HG03196 (cell line): Measurements from ENCODE around the gene NRG2.

Experiments used
- ATAC-seq: cut with Tn5 transposase; IDR thresholded peaks from one replicate; pipeline ENCODE4 v1.9.1; 2021; ENCODE audit not compliant: unreplicated experiment

NRG2 gene

GRCh38 chr5:139799359-139799758 is 243.7 kb downstream of the NRG2 start:
- no peak for ATAC-seq

DNA sequence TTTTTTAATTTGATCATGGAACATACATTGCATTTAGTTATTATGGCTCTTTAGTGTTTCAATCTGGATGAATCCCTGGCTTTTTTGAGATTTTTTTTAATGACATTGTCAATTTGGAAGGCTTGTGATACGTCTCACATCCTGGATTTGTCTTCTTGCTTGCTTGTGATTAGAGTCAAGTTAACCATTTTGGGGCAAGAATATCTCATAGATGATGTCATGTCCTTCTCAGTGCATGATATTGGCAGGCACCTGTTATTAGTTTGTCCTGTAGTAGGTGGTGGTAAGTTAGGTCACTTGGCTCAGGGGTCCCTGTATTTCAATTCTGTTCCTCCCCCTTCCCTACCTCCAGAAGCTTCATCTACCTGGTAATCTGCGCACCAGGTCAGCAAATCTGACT is 244.2 kb downstream of the NRG2 start:
- ATAC-seq: no peak

- ATAC-seq: no peak
These were observed 245.1 kb downstream of the NRG2 start for GRCh38 chr5:139797856-139798510.

DNA sequence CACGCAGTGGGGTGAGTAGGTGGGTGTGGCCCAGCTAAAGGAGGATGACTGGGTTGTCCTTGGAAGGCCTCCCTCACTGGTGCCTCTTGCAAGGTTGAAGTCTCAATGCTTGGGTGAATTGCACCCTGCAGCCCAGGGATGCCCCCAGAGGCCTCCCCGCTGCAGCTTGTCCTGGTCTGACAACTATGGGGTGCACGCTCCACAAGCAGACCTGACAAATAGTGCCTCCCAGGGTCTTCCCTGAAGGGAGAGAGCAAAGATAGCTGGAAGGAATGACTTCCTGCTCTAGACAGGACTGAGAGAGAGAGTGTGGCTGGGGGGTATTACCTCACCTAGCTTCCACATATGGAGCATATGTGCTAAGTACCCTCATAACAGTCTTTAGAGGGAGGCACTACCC is 245.8 kb downstream of the NRG2 start:
- no peak for ATAC-seq
